ENCODE measurements around the gene SPC25. TPM values are rescaled to one million over a fixed set of nuclear protein-coding genes. Genes with fewer than 3 reads are reported as not detected.

The SPC25 gene
- polyA plus RNA-seq, 4 donors = 2.7 to 10.9 (median 5.3) TPM

DNA sequence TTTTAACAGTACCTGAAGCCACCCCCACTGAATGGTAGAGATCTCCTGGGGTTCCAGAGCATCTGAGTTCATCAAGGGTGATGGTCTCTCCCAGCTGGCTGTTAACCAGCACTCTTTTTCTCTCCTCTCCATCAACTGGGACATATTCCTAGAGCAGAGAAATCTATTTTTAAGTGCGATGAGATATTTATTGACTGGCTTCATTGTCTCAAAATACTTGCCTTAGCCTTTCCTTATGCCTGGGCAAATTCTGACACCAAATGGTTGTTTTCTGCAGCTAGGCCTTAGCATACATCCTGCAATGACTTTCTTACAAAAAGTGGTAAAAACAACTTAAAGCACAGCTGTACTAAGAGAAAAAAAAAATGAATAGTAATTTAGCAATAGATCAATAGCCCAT is 68.2 kb downstream of the SPC25 start:
- FAIRE-seq (no peak), DNase-seq (no peak)
- no peaks in the 10 kb centered on the region for H3K27me3 ChIP-seq (ENCODE audit: control insufficient read depth in 3 of 3, insufficient read depth in 3 of 3, low read length in 3 of 3)
- no peak overlapping the region for H3K27ac ChIP-seq (ENCODE audit: low read depth in 1 of 3, low read length in 2 of 3)
- H3K36me3 ChIP-seq (ENCODE audit: control insufficient read depth in 3 of 3, insufficient read depth in 2 of 3, low read depth in 1 of 3, low read length in 3 of 3) = peaks cover 0 to 22% (median 0%) of the 10 kb centered on the region in 3 donors
- WGBS, 3 donors = 83 to 100% (median 88%) methylated on average over 1 of the region's 1 CpG
- no peaks in the 10 kb centered on the region for H3K9me3 ChIP-seq (ENCODE audit: control insufficient read depth in 2 of 2, insufficient read depth in 1 of 2, low read depth in 1 of 2, low read length in 1 of 2)
- peaks cover 0 to 10% (median 0%) of the 10 kb centered on the region in 3 donors for H3K4me1 ChIP-seq (ENCODE audit: control insufficient read depth in 3 of 3, insufficient read depth in 2 of 3, low read depth in 1 of 3, low read length in 2 of 3)
- H3K4me3 ChIP-seq (ENCODE audit: low read depth in 1 of 3, low read length in 3 of 3) = no peak overlapping the region

- no peaks in the 10 kb centered on the region for H3K9me3 ChIP-seq (ENCODE audit: control insufficient read depth in 2 of 2, insufficient read depth in 1 of 2, low read depth in 1 of 2, low read length in 1 of 2)
- peaks cover 0 to 10% (median 0%) of the 10 kb centered on the region in 3 donors for H3K4me1 ChIP-seq (ENCODE audit: control insufficient read depth in 3 of 3, insufficient read depth in 2 of 3, low read depth in 1 of 3, low read length in 2 of 3)
- no peak for FAIRE-seq
- 86 to 95% (median 88%) methylated on average over 8 of the region's 8 CpGs for WGBS, 3 donors
- peaks cover 0 to 24% (median 0%) of the 10 kb centered on the region in 3 donors for H3K36me3 ChIP-seq (ENCODE audit: control insufficient read depth in 3 of 3, insufficient read depth in 2 of 3, low read depth in 1 of 3, low read length in 3 of 3)
- no peaks in the 10 kb centered on the region for H3K27me3 ChIP-seq (ENCODE audit: control insufficient read depth in 3 of 3, insufficient read depth in 3 of 3, low read length in 3 of 3)
- H3K27ac ChIP-seq (ENCODE audit: low read depth in 1 of 3, low read length in 2 of 3) = no peak overlapping the region
- DNase-seq = no peak
- no peak overlapping the region for H3K4me3 ChIP-seq (ENCODE audit: low read depth in 1 of 3, low read length in 3 of 3)
These were observed 68.7 kb downstream of the SPC25 start for GRCh38 chr2:168821577-168821976.

Other genes starting within 250 kb of the SPC25 start
- gene NOSTRIN, start 87.8 kb downstream of the SPC25 start, polyA plus RNA-seq = 10 to 100 TPM; 14.0 to 43.8 (median 36.9) TPM
- under 1 TPM in 1 of 4 donors, not detected in 3; 0.12 TPM for gene G6PC2, start 10.9 kb upstream of the SPC25 start, polyA plus RNA-seq
- gene ABCB11, start 140.9 kb upstream of the SPC25 start, polyA plus RNA-seq = under 1 TPM in 2 of 4 donors, not detected in 2; 0.03 to 0.37 TPM
- gene DHRS9, start 179.1 kb upstream of the SPC25 start, polyA plus RNA-seq = 1 to 10 TPM in 2 of 4 donors, under 1 TPM in 2; 0.58 to 1.8 (median 0.92) TPM

Measured in small intestine (tissue), 7 donors.